K562 (cell line): ENCODE data around the gene TMEM143. TPM values are rescaled to one million over a fixed set of nuclear protein-coding genes. Genes with fewer than 3 reads are reported as not detected.
A peak's percentile ranks its signal among the peaks of the same experiment; 100 is the strongest.

Experiments used
- BCOR ChIP-seq: fragments of 450-650 bp; IDR thresholded peaks from 2 replicates; pipeline ENCODE4 v1.6.1; 2016
- CBX1 ChIP-seq: sonication (generic); IDR thresholded peaks from 2 replicates; pipeline ENCODE4 v1.6.1; 2016; ENCODE audit warnings: antibody characterized with exemption, low read depth, mild to moderate bottlenecking
- ETV1 ChIP-seq: fragments of 450-650 bp; conservative IDR thresholded peaks from 2 replicates; pipeline ENCODE4 v1.6.1; 2016; ENCODE audit warnings: missing genetic modification characterization, control low read depth, low read depth, missing compliant biosample characterization
- FOXJ2 ChIP-seq: fragments of 200-800 bp; sonication (Bioruptor generic); IDR thresholded peaks from 2 replicates; pipeline ENCODE4 v1.6.1; 2016; ENCODE audit warnings: missing genetic modification characterization, missing compliant biosample characterization
- GABPA ChIP-seq: fragments of 200-800 bp; sonication (Bioruptor generic); conservative IDR thresholded peaks from 2 replicates; pipeline ENCODE4 v1.6.1; 2016; ENCODE audit warnings: low read depth, missing genetic modification characterization, missing compliant biosample characterization
- HDAC2 ChIP-seq: fragments of 450-650 bp; IDR thresholded peaks from 2 replicates; pipeline ENCODE4 v1.6.1; 2016; ENCODE audit warnings: mild to moderate bottlenecking
- IRF2 ChIP-seq: sonication (generic); formaldehyde crosslinking; IDR thresholded peaks from 2 replicates; pipeline ENCODE4 v1.8.1; 2022; ENCODE audit warnings: mild to moderate bottlenecking, missing genetic modification reagents
- JUND ChIP-seq, 2 experiments: IDR thresholded peaks; 2 replicates in 1 of 2; 3 replicates in 1 of 2; pipeline ENCODE4 v1.6.1; 2011; ENCODE audit warnings: borderline replicate concordance in 2 of 2, low read depth in 2 of 2, low read length in 2 of 2, improper control_type of control experiment in 1 of 2, missing biosample characterization in 1 of 2, missing genetic modification characterization in 1 of 2, missing genetic modification reagents in 1 of 2
- MCM2 ChIP-seq: fragments of 450-650 bp; IDR thresholded peaks from 2 replicates; pipeline ENCODE4 v1.6.1; 2017; ENCODE audit warnings: low read depth, mild to moderate bottlenecking
- NFIX ChIP-seq: fragments of 250-450 bp; sonication (Bioruptor Pico); IDR thresholded peaks from 2 replicates; pipeline ENCODE4 v1.4.0; 2020; ENCODE audit warnings: low read depth, mild to moderate bottlenecking, moderate library complexity
- POLR2G ChIP-seq: fragments of 200-400 bp; formaldehyde crosslinking; IDR thresholded peaks from 2 replicates; pipeline ENCODE4 v1.6.1; 2017; ENCODE audit warnings: low read depth, mild to moderate bottlenecking, antibody characterized with exemption, low read length, moderate library complexity
- SMAD1 ChIP-seq: fragments of 150-350 bp; IDR thresholded peaks from 2 replicates; pipeline ENCODE4 v1.6.1; 2014; ENCODE audit warnings: low read length, low read depth; ENCODE audit not compliant: partially characterized antibody
- SMARCA4 ChIP-seq: fragments of 450-650 bp; IDR thresholded peaks from 2 replicates; pipeline ENCODE4 v1.6.1; 2016
- SMARCE1 ChIP-seq: fragments of 450-650 bp; IDR thresholded peaks from 2 replicates; pipeline ENCODE4 v1.7.1; 2016; ENCODE audit warnings: mild to moderate bottlenecking
- SUPT5H ChIP-seq: fragments of 450-650 bp; IDR thresholded peaks from 2 replicates; pipeline ENCODE4 v1.6.1; 2016
- TEAD1 ChIP-seq, 2 experiments: fragments of 450-650 bp in 1 of 2; sonication (generic) in 1 of 2; formaldehyde crosslinking; IDR thresholded peaks; 2 replicates each; pipeline versions ENCODE4 v1.4.0 to v1.8.0; 2020 to 2022; ENCODE audit warnings: mild to moderate bottlenecking in 2 of 2, missing genetic modification reagents in 1 of 2
- U2AF1 ChIP-seq: fragments of 200-400 bp; formaldehyde crosslinking; optimal IDR thresholded peaks from 2 replicates; pipeline ENCODE3; 2017; ENCODE audit warnings: mild to moderate bottlenecking, low read depth, low read length, moderate library complexity
- XRCC4 ChIP-seq: IDR thresholded peaks from one replicate; pipeline ENCODE4 v1.6.1; 2011; ENCODE audit not compliant: insufficient read depth, insufficient read length; ENCODE audit errors: extremely low read depth
- ZBED1 ChIP-seq: IDR thresholded peaks from 2 replicates; pipeline ENCODE4 v1.6.1; 2014
- ZC3H4 ChIP-seq: sonication (generic); formaldehyde crosslinking; IDR thresholded peaks from 2 replicates; pipeline ENCODE4 v1.9.0; 2021; ENCODE audit warnings: missing genetic modification reagents, borderline replicate concordance
- ZC3H8 ChIP-seq: fragments of 450-650 bp; IDR thresholded peaks from 2 replicates; pipeline ENCODE4 v1.6.1; 2017
- ZNF316 ChIP-seq: fragments of 450-650 bp; IDR thresholded peaks from 2 replicates; pipeline ENCODE4 v1.6.1; 2016
- ZNF586 ChIP-seq: fragments of 450-650 bp; formaldehyde crosslinking; conservative IDR thresholded peaks from 2 replicates; pipeline ENCODE4 v1.4.0; 2020; ENCODE audit warnings: mild to moderate bottlenecking, moderate library complexity
- ZNF79 ChIP-seq: fragments of 250-450 bp; sonication (Bioruptor Pico); IDR thresholded peaks from 2 replicates; pipeline ENCODE4 v1.4.0; 2020; ENCODE audit warnings: low read depth, mild to moderate bottlenecking, moderate library complexity
- polyA plus RNA-seq, 8 experiments: library from polyadenylated mRNA; depleted of rRNA in 4 of 8; stranded (reverse) in 5 of 8; unstranded in 3 of 8; fragments of >200 nt; fragmentation: Nextera tagmentation in 2 of 8; fragmentation: Illumina TruSeq in 1 of 8; extraction: Ambion mirVana in 2 of 8; extraction: Trizol in 1 of 8; gene quantifications; 2 replicates each; pipeline versions ENCODE4 v1.2.1 to v1.2.3, GENCODE V29; 2011 to 2014; ENCODE audit warnings: inconsistent platforms in 1 of 8, missing spikeins in 1 of 8
- total RNA-seq, 7 experiments: library from RNA; depleted of rRNA in 6 of 7; stranded (reverse); fragments of >200 nt in 6 of 7; fragmentation: Illumina TruSeq in 2 of 7; extraction: Trizol in 2 of 7; gene quantifications; 2 replicates each; pipeline versions ENCODE4 v1.2.1 to v1.2.3, GENCODE V29; 2011 to 2021; ENCODE audit warnings: low replicate concordance in 1 of 7

TMEM143 gene
- total and polyA plus RNA-seq, 9 of the 15 experiments (the other 6 are each of a cell fraction or from before 2014, with no cell fraction given), result 0.66 to 8.8 (median 4.3) TPM

GRCh38 chr19:48397263-48398101 lies 33.7 kb upstream of the TMEM143 start (continued):
- TF ChIP-seq TEAD1 (CRISPR knock-in tag; IDR thresholded peaks at IDR 0.05), result 0 out of 4 replicates have a peak, but pooled peaks of 1 of the 2 experiments have one; percentile 38
- TF ChIP-seq SMARCA4, result peak; percentile 78
- peak; percentile 71; the same call in 1 of the 2 replicates for TF ChIP-seq HDAC2
- no peak for TF ChIP-seq NFIX
- no peak for TF ChIP-seq JUND (IDR thresholded peaks at IDR 0.05; ENCODE audit: borderline replicate concordance, low read depth, low read length)
- TF ChIP-seq JUND (tag; IDR thresholded peaks at IDR 0.05; ENCODE audit: borderline replicate concordance, low read depth, low read length), result no peak
- TF ChIP-seq SMAD1, result no peak
- no peak for TF ChIP-seq IRF2 (CRISPR knock-in tag)
- TF ChIP-seq FOXJ2 (tag), result no peak
- TF ChIP-seq SMARCE1, result peak; percentile 88
- no peak for TF ChIP-seq CBX1
- peak; percentile 44; the same call in 1 of the 2 replicates for TF ChIP-seq ETV1 (tag)
- no peak for TF ChIP-seq POLR2G
- TF ChIP-seq ZNF316, result peak; percentile 26; the same call in 1 of the 2 replicates
- no peak for TF ChIP-seq MCM2
- TF ChIP-seq ZBED1, result no peak
- peak; percentile 75 for TF ChIP-seq BCOR
- TF ChIP-seq XRCC4, result no peak
- no peak for TF ChIP-seq U2AF1
- TF ChIP-seq ZC3H8, result peak; percentile 49
- TF ChIP-seq GABPA (tag), result no peak
- TF ChIP-seq ZC3H4 (CRISPR knock-in tag), result no peak
- no peak for TF ChIP-seq ZNF79 (CRISPR knock-in tag)
- peak; percentile 79 for TF ChIP-seq SUPT5H
- TF ChIP-seq ZNF586, result no peak
